Astrocyte (in vitro differentiated cells and primary cell): ENCODE measurements around the gene ULK1. TPM values are rescaled to one million over a fixed set of nuclear protein-coding genes. Genes with fewer than 3 reads are reported as not detected.
"Not testable (repeated sequence)": the region's sequence is repeated elsewhere in the genome, so short reads cannot be mapped to it uniquely, and the experiment has no call there.

Source experiments
- DNase-seq: peaks from one replicate; pipeline ENCODE4 v3.0.0-alpha.2; 2010; ENCODE audit warnings: low read depth
- FAIRE-seq: peaks from 2 replicates; lab custom pipeline; 2011; peaks lifted over from hg19 to GRCh38; lab: Jason Lieb, UNC
- H2AFZ ChIP-seq: 2 replicates; pipeline ENCODE4 v1.6.0; 2012; ENCODE audit warnings: low read depth, low read length, inconsistent platforms
- H3K27ac ChIP-seq: 2 replicates; pipeline ENCODE4 v1.5.1; 2011; ENCODE audit warnings: low read depth, low read length, inconsistent platforms
- H3K27me3 ChIP-seq: 2 replicates; pipeline ENCODE4 v1.6.0; 2011; ENCODE audit warnings: low read length, inconsistent platforms; ENCODE audit not compliant: insufficient read depth
- H3K36me3 ChIP-seq: 2 replicates; pipeline ENCODE4 v1.5.1; 2011; ENCODE audit warnings: low read length, inconsistent platforms; ENCODE audit not compliant: insufficient read depth
- H3K4me1 ChIP-seq: 2 replicates; pipeline ENCODE4 v1.5.1; 2011; ENCODE audit warnings: low read length, inconsistent platforms; ENCODE audit not compliant: insufficient read depth
- H3K4me2 ChIP-seq: 2 replicates; pipeline ENCODE4 v1.6.0; 2012; ENCODE audit warnings: low read length, inconsistent platforms
- H3K4me3 ChIP-seq: 2 replicates; pipeline ENCODE4 v1.5.1; 2011; ENCODE audit warnings: low read depth, mild to moderate bottlenecking, low read length, inconsistent platforms; ENCODE audit not compliant: insufficient read depth
- H3K79me2 ChIP-seq: 2 replicates; pipeline ENCODE4 v1.6.0; 2012; ENCODE audit warnings: mild to moderate bottlenecking, low read length, inconsistent platforms; ENCODE audit not compliant: insufficient read depth
- H3K9ac ChIP-seq: 2 replicates; pipeline ENCODE4 v1.6.0; 2012; ENCODE audit warnings: mild to moderate bottlenecking, low read length, inconsistent platforms
- H3K9me3 ChIP-seq: 2 replicates; pipeline ENCODE4 v1.5.1; 2012; ENCODE audit warnings: low read depth, mild to moderate bottlenecking, low read length, inconsistent platforms; ENCODE audit not compliant: insufficient read depth
- H4K20me1 ChIP-seq: 2 replicates; pipeline ENCODE4 v1.6.0; 2012; ENCODE audit warnings: low read length, inconsistent platforms; ENCODE audit not compliant: insufficient read depth
- H3K27ac Mint-ChIP-seq: one replicate; pipeline ENCODE4 v1.8.0; 2021; ENCODE audit warnings: mild to moderate bottlenecking, mixed read lengths; ENCODE audit not compliant: unreplicated experiment
- H3K27me3 Mint-ChIP-seq: one replicate; pipeline ENCODE4 v1.8.0; 2021; ENCODE audit warnings: low read depth, mixed read lengths; ENCODE audit not compliant: unreplicated experiment
- H3K36me3 Mint-ChIP-seq: one replicate; pipeline ENCODE4 v1.8.0; 2021; ENCODE audit warnings: low read depth, mixed read lengths; ENCODE audit not compliant: unreplicated experiment
- H3K4me1 Mint-ChIP-seq: one replicate; pipeline ENCODE4 v1.8.0; 2021; ENCODE audit warnings: low read depth, mixed read lengths; ENCODE audit not compliant: unreplicated experiment
- H3K4me3 Mint-ChIP-seq: one replicate; pipeline ENCODE4 v1.8.0; 2021; ENCODE audit warnings: mild to moderate bottlenecking, moderate library complexity, mixed read lengths; ENCODE audit not compliant: unreplicated experiment
- H3K9me3 Mint-ChIP-seq: one replicate; pipeline ENCODE4 v1.8.0; 2021; ENCODE audit warnings: mild to moderate bottlenecking, mixed read lengths; ENCODE audit not compliant: unreplicated experiment
- EZH2 ChIP-seq: IDR thresholded peaks from 2 replicates; pipeline ENCODE4 v1.6.1; 2012; ENCODE audit warnings: mild to moderate bottlenecking, low read length, inconsistent platforms; ENCODE audit not compliant: insufficient read depth
- total RNA-seq: library from RNA; stranded (reverse); gene quantifications from 2 replicates; pipeline ENCODE4 v1.2.1, GENCODE V29; 2021
- TF ChIP-seq, protein P1 (sequence below): IDR thresholded peaks from 2 replicates; pipeline ENCODE4 v1.5.1; 2011; ENCODE audit warnings: low read depth, mild to moderate bottlenecking, inconsistent platforms, low read length, moderate library complexity; ENCODE audit not compliant: insufficient read depth

The ULK1 gene
- total RNA-seq, 1 donor from 2014 or later = 51.8 TPM

DNA sequence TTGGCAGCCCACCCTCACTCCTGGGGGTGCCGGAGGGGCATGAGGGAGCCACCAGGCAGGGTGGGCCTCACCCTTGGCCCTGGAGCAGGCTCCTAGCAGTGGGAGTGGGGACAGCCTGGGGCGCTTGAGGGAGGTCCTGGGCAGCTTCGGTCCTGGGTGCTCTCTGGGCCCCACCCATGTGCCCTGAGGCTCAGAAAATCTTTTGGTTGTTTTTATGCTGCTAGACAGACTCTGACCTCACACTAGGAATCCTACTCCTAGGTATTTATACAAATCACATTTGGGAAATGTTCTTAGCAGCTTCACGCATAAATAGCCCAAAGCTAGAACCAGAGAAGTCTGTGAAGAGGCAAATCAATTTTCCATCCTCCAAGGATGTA is 10.9 kb upstream of the ULK1 start:
- H3K9me3 Mint-ChIP-seq = peaks cover 11% of the 10 kb centered on the region
- H3K27ac Mint-ChIP-seq = no peak overlapping the region
- H3K4me2 ChIP-seq = no peak overlapping the region
- H3K27me3 Mint-ChIP-seq = peaks cover 2% of the 10 kb centered on the region
- FAIRE-seq (no peak), DNase-seq (no peak)
- no peaks in the 10 kb centered on the region for H3K36me3 Mint-ChIP-seq
- no peak for TF ChIP-seq EZH2
- TF ChIP-seq, protein P1, sequence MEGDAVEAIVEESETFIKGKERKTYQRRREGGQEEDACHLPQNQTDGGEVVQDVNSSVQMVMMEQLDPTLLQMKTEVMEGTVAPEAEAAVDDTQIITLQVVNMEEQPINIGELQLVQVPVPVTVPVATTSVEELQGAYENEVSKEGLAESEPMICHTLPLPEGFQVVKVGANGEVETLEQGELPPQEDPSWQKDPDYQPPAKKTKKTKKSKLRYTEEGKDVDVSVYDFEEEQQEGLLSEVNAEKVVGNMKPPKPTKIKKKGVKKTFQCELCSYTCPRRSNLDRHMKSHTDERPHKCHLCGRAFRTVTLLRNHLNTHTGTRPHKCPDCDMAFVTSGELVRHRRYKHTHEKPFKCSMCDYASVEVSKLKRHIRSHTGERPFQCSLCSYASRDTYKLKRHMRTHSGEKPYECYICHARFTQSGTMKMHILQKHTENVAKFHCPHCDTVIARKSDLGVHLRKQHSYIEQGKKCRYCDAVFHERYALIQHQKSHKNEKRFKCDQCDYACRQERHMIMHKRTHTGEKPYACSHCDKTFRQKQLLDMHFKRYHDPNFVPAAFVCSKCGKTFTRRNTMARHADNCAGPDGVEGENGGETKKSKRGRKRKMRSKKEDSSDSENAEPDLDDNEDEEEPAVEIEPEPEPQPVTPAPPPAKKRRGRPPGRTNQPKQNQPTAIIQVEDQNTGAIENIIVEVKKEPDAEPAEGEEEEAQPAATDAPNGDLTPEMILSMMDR = no peak
- H2AFZ ChIP-seq = no peak overlapping the region
- H3K4me1 ChIP-seq = no peaks in the 10 kb centered on the region
- no peaks in the 10 kb centered on the region for H3K4me1 Mint-ChIP-seq
- H3K27ac ChIP-seq = no peak overlapping the region
- H3K9ac ChIP-seq = no peak overlapping the region
- H3K27me3 ChIP-seq = no peaks in the 10 kb centered on the region
- no peak overlapping the region for H3K4me3 ChIP-seq
- H3K36me3 ChIP-seq = no peaks in the 10 kb centered on the region
- no peaks in the 10 kb centered on the region for H4K20me1 ChIP-seq
- no peak overlapping the region for H3K4me3 Mint-ChIP-seq
- H3K79me2 ChIP-seq = no peaks in the 10 kb centered on the region
- peaks cover 3% of the 10 kb centered on the region for H3K9me3 ChIP-seq

DNA sequence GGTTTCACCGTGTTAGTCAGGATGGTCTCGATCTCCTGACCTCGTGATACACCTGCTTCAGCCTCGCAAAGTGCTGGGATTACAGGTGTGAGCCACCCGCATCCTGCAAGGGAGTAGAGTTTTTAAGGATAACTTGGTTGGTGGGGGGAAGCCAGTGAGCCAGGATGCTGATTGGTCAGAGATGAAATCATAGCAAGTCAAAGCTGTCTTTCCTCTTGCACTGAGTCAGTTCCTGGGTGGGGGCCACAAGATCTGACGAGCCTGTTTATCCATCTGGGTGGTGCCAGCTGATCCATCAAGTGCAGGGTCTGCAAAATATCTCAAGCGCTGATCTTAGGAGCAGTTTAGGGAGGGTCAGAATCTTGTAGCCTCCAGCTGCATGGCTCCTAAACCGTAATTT is 9.3 kb upstream of the ULK1 start:
- peaks cover 11% of the 10 kb centered on the region for H3K27me3 Mint-ChIP-seq
- not testable (repeated sequence) for FAIRE-seq, H3K79me2 ChIP-seq, H2AFZ ChIP-seq, H3K36me3 ChIP-seq, H3K4me2 ChIP-seq, H3K4me1 ChIP-seq, H3K4me3 ChIP-seq, H3K9me3 ChIP-seq, H3K36me3 Mint-ChIP-seq, H3K4me1 Mint-ChIP-seq, H3K4me3 Mint-ChIP-seq, H3K27me3 ChIP-seq, H3K27ac Mint-ChIP-seq, H3K27ac ChIP-seq, H3K9ac ChIP-seq, DNase-seq, H4K20me1 ChIP-seq
- peaks cover 11% of the 10 kb centered on the region for H3K9me3 Mint-ChIP-seq

DNA sequence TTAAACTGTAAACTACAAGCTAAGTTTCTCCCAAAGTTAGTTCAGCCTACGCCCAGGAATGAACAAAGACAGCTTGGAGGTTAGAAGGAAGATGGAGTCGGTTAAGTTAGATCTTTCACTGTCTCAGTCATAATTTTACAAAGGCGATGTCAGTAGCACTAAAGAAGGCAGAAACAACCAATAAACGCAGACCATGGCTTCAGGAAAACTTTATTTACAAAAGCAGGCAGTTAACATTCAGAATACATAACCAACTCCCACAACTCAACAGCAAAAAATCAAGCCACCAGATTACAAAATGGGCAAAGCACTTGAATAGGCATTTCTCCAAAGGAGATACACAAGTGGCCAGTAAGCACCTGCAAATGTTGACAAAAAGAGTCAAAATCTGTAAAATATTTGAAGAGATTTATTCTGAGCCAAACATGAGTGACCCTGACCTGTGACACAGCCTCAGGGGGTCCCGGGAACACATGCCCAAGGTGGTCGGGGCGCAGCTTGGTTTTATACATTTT is 8.8 kb upstream of the ULK1 start:
- Histone ChIP-seq H3K79me2 (no peaks in the 10 kb centered on the region), H3K9ac (no peak overlapping the region), H3K27ac (no peak overlapping the region), H3K4me1 (no peaks in the 10 kb centered on the region), H4K20me1 (no peaks in the 10 kb centered on the region), H2AFZ (no peak overlapping the region), H3K9me3 (peaks cover 3% of the 10 kb centered on the region), H3K4me2 (no peak overlapping the region), H3K27me3 (peaks cover 2% of the 10 kb centered on the region), H3K36me3 (no peaks in the 10 kb centered on the region), H3K4me3 (no peak overlapping the region)
- TF ChIP-seq EZH2 = no peak
- TF ChIP-seq, protein P1 = no peak
- H3K4me3 Mint-ChIP-seq = no peak overlapping the region
- FAIRE-seq (no peak), DNase-seq (no peak)
- no peaks in the 10 kb centered on the region for H3K4me1 Mint-ChIP-seq
- H3K36me3 Mint-ChIP-seq = no peaks in the 10 kb centered on the region
- peaks cover 11% of the 10 kb centered on the region for H3K9me3 Mint-ChIP-seq
- peaks cover 11% of the 10 kb centered on the region for H3K27me3 Mint-ChIP-seq
- no peak overlapping the region for H3K27ac Mint-ChIP-seq

DNA sequence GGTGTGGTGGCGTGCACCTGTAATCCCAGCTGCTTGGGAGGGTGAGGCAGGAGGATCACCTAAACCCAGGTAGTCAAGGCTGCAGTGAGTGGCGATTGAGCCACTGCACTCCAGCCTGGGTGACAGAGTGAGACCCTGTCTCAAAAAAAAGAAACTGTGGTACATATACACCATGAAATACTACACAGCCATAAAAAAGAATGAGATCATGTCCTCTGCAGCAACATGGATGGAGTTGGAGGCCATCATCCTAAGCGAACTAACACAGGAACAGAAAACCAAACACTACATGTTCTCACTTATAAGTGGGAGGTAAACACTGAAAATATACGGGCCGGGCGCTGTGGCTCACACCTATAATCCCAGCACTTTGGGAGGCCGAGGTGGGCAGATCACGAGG is 2.7 kb upstream of the ULK1 start:
- H3K27me3 ChIP-seq, H3K9ac ChIP-seq, H3K9me3 Mint-ChIP-seq, H3K4me1 Mint-ChIP-seq, FAIRE-seq, DNase-seq, H3K27ac ChIP-seq, H3K9me3 ChIP-seq, H3K27ac Mint-ChIP-seq, H3K4me3 Mint-ChIP-seq, H3K4me2 ChIP-seq, H3K36me3 ChIP-seq, H3K4me3 ChIP-seq, H2AFZ ChIP-seq, H3K36me3 Mint-ChIP-seq, H3K27me3 Mint-ChIP-seq: not testable (repeated sequence)
- Histone ChIP-seq H3K4me1 (peaks cover 14% of the 10 kb centered on the region), H4K20me1 (peaks cover 15% of the 10 kb centered on the region), H3K79me2 (peaks cover 15% of the 10 kb centered on the region)
